ENCODE measurements around the gene ADARB2. TPM values are rescaled to one million over a fixed set of nuclear protein-coding genes. Genes with fewer than 3 reads are reported as not detected.

Gene ADARB2
- total RNA-seq, 1 donor from 2014 or later = not detected

- no peak for DNase-seq
These were observed 75.4 kb downstream of the ADARB2 start for GRCh38 chr10:1661859-1662437.

GRCh38 chr10:1661416-1661815, 75.9 kb downstream of the ADARB2 start:
- no peak for DNase-seq

GRCh38 chr10:1660815-1661214, 76.5 kb downstream of the ADARB2 start:
- no peak for DNase-seq

GRCh38 chr10:1660386-1660785, 76.9 kb downstream of the ADARB2 start:
- DNase-seq = no peak

GRCh38 chr10:1659221-1659791, 78.0 kb downstream of the ADARB2 start:
- no peak for DNase-seq

GRCh38 chr10:1658658-1659057, 78.7 kb downstream of the ADARB2 start:
- DNase-seq = no peak

GRCh38 chr10:1657479-1657878, 79.8 kb downstream of the ADARB2 start:
- no peak for DNase-seq

- DNase-seq = no peak
These were observed 82.0 kb downstream of the ADARB2 start for GRCh38 chr10:1655367-1655766.

GRCh38 chr10:1654811-1655356, 82.4 kb downstream of the ADARB2 start:
- DNase-seq = no peak

- DNase-seq = no peak
These were observed 83.1 kb downstream of the ADARB2 start for GRCh38 chr10:1654247-1654646.

- no peak for DNase-seq
These were observed 84.0 kb downstream of the ADARB2 start for GRCh38 chr10:1653321-1653720.

- no peak for DNase-seq
These were observed 85.2 kb downstream of the ADARB2 start for GRCh38 chr10:1652151-1652550.

GRCh38 chr10:1651270-1651966, 85.9 kb downstream of the ADARB2 start:
- DNase-seq = no peak

GRCh38 chr10:1650542-1651269, 86.6 kb downstream of the ADARB2 start:
- DNase-seq = no peak

- no peak for DNase-seq
These were observed 88.7 kb downstream of the ADARB2 start for GRCh38 chr10:1648648-1649047.

- DNase-seq = no peak
These were observed 91.0 kb downstream of the ADARB2 start for GRCh38 chr10:1646332-1646731.

- DNase-seq = no peak
These were observed 91.4 kb downstream of the ADARB2 start for GRCh38 chr10:1645896-1646295.

- DNase-seq = no peak
These were observed 93.1 kb downstream of the ADARB2 start for GRCh38 chr10:1644191-1644711.

- DNase-seq = no peak
These were observed 93.5 kb downstream of the ADARB2 start for GRCh38 chr10:1643908-1644179.

GRCh38 chr10:1643161-1643907, 94.0 kb downstream of the ADARB2 start:
- peak; percentile 1 for DNase-seq

GRCh38 chr10:1642600-1643160, 94.6 kb downstream of the ADARB2 start:
- no peak for DNase-seq

GRCh38 chr10:1641402-1641801, 95.9 kb downstream of the ADARB2 start:
- DNase-seq = no peak

All from dermis blood vessel endothelial cell (primary cell).